Measurements from ENCODE around the gene GIT1. TPM values are rescaled to one million over a fixed set of nuclear protein-coding genes. Genes with fewer than 3 reads are reported as not detected.

GIT1 gene
- total and polyA plus RNA-seq, 9 of the 15 experiments (the other 6 are each of a cell fraction or from before 2014, with no cell fraction given) = 0.35 to 35.3 (median 17.1) TPM

DNA sequence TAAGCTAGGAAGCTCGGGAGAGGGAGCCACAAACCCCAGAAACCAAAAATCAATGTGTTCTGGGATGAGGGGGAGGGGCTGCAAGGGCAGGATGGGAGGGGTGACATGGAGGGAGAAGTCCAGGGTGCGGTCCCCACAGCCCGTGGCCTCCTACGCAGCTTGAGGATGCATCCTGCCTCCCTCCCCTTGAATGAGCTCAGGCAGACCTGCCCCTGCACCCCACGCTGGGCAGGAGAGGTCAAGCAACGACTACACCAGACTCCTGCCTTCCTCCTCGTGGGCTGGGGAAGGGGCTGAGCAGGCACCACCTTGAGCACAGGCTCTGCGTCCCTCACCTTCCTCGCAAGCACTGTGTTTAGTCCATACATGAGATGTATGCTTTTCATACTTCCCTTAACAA lies 7.4 kb upstream of the GIT1 start:
- 20% methylated on average over 8 of the region's 9 CpGs for WGBS (ENCODE audit: insufficient coverage, low coverage, missing lambda C conversion rate)
- Histone ChIP-seq H3K9me3 (replicated peaks; ENCODE audit: control insufficient read depth, insufficient read depth, low read depth, low read length) (no peaks in the 10 kb centered on the region), H4K20me1 (replicated peaks; ENCODE audit: control insufficient read depth, insufficient read depth, low read length) (peaks cover 12% of the 10 kb centered on the region), H3K4me1 (replicated peaks in 1 of 2; ENCODE audit: control insufficient read depth in 2 of 2, insufficient read depth in 2 of 2, low read length in 2 of 2) (peaks cover 20 to 54% of the 10 kb centered on the region in 2 experiments), H3K27ac (ENCODE audit: extremely low read depth, low read depth, low read length) (no peak overlapping the region), H3K4me2 (ENCODE audit: insufficient read depth, low read length) (no peak overlapping the region; the same call in 1 of the 2 replicates), H3K9ac (ENCODE audit: insufficient read depth in 1 of 2, low read depth in 2 of 2, low read length in 2 of 2) (peak overlapping the region in 1 of 2 experiments; percentile 78; a peak in 2 of 4 replicates), H3K27me3 (ENCODE audit: control insufficient read depth in 2 of 2, insufficient read depth in 2 of 2, low read length in 2 of 2) (no peaks in the 10 kb centered on the region), H3K9me1 (ENCODE audit: control insufficient read depth, insufficient read depth, low read length) (peaks cover 4% of the 10 kb centered on the region), H2AFZ (ENCODE audit: low read depth, low read length) (no peak overlapping the region), H3K36me3 (ENCODE audit: control insufficient read depth, insufficient read depth, low read length) (no peaks in the 10 kb centered on the region), H3K79me2 (ENCODE audit: control insufficient read depth, insufficient read depth, low read length) (peaks cover 6% of the 10 kb centered on the region; the same call in 2 of the 3 replicates), H3K4me3 (no peak overlapping the region)
- DNase-seq (ENCODE audit: extremely low read depth in 1 of 4, low spot score in 3 of 4) (peak; percentile 37 to 61 (median 52)), FAIRE-seq (no peak), ATAC-seq (peak; percentile 31; the same call in 2 of the 3 replicates)
- in situ Hi-C loops (cut with MboI) (no loop called here), intact Hi-C loops (cut with micrococcal nuclease) (no loop called here)
- ChIA-PET CTCF (ENCODE audit: low intra/inter-chr PET ratio) (no interaction called here), POLR2A (interaction anchor here (0.7 to 1.6 kb wide), 2 partner anchors 15 to 21 kb away, joined by 3 read pairs; no protein-coding TSS in a partner anchor)
- BruUV-seq (replicated peaks) = no TSS peak
- TF ChIP-seq BRD4 (IDR thresholded peaks at IDR 0.05) = no peak
- TF ChIP-seq, protein P1, sequence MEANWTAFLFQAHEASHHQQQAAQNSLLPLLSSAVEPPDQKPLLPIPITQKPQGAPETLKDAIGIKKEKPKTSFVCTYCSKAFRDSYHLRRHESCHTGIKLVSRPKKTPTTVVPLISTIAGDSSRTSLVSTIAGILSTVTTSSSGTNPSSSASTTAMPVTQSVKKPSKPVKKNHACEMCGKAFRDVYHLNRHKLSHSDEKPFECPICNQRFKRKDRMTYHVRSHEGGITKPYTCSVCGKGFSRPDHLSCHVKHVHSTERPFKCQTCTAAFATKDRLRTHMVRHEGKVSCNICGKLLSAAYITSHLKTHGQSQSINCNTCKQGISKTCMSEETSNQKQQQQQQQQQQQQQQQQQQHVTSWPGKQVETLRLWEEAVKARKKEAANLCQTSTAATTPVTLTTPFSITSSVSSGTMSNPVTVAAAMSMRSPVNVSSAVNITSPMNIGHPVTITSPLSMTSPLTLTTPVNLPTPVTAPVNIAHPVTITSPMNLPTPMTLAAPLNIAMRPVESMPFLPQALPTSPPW (CRISPR knock-in tag; IDR thresholded peaks at IDR 0.05) = peak; percentile 37; the same call in 1 of the 2 replicates
- TF ChIP-seq, protein P2, sequence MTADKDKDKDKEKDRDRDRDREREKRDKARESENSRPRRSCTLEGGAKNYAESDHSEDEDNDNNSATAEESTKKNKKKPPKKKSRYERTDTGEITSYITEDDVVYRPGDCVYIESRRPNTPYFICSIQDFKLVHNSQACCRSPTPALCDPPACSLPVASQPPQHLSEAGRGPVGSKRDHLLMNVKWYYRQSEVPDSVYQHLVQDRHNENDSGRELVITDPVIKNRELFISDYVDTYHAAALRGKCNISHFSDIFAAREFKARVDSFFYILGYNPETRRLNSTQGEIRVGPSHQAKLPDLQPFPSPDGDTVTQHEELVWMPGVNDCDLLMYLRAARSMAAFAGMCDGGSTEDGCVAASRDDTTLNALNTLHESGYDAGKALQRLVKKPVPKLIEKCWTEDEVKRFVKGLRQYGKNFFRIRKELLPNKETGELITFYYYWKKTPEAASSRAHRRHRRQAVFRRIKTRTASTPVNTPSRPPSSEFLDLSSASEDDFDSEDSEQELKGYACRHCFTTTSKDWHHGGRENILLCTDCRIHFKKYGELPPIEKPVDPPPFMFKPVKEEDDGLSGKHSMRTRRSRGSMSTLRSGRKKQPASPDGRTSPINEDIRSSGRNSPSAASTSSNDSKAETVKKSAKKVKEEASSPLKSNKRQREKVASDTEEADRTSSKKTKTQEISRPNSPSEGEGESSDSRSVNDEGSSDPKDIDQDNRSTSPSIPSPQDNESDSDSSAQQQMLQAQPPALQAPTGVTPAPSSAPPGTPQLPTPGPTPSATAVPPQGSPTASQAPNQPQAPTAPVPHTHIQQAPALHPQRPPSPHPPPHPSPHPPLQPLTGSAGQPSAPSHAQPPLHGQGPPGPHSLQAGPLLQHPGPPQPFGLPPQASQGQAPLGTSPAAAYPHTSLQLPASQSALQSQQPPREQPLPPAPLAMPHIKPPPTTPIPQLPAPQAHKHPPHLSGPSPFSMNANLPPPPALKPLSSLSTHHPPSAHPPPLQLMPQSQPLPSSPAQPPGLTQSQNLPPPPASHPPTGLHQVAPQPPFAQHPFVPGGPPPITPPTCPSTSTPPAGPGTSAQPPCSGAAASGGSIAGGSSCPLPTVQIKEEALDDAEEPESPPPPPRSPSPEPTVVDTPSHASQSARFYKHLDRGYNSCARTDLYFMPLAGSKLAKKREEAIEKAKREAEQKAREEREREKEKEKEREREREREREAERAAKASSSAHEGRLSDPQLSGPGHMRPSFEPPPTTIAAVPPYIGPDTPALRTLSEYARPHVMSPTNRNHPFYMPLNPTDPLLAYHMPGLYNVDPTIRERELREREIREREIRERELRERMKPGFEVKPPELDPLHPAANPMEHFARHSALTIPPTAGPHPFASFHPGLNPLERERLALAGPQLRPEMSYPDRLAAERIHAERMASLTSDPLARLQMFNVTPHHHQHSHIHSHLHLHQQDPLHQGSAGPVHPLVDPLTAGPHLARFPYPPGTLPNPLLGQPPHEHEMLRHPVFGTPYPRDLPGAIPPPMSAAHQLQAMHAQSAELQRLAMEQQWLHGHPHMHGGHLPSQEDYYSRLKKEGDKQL (CRISPR knock-in tag; IDR thresholded peaks at IDR 0.05; ENCODE audit: borderline replicate concordance) = no peak
- TF ChIP-seq, protein P3, sequence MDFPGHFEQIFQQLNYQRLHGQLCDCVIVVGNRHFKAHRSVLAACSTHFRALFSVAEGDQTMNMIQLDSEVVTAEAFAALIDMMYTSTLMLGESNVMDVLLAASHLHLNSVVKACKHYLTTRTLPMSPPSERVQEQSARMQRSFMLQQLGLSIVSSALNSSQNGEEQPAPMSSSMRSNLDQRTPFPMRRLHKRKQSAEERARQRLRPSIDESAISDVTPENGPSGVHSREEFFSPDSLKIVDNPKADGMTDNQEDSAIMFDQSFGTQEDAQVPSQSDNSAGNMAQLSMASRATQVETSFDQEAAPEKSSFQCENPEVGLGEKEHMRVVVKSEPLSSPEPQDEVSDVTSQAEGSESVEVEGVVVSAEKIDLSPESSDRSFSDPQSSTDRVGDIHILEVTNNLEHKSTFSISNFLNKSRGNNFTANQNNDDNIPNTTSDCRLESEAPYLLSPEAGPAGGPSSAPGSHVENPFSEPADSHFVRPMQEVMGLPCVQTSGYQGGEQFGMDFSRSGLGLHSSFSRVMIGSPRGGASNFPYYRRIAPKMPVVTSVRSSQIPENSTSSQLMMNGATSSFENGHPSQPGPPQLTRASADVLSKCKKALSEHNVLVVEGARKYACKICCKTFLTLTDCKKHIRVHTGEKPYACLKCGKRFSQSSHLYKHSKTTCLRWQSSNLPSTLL (IDR thresholded peaks at IDR 0.05) = no peak
- no peak for TF ChIP-seq BCOR (IDR thresholded peaks at IDR 0.05)
- no peak for TF ChIP-seq MYNN (IDR thresholded peaks at IDR 0.05)
- TF ChIP-seq MYNN (CRISPR knock-in tag; IDR thresholded peaks at IDR 0.05) = no peak
- no peak for TF ChIP-seq ZNF124 (CRISPR knock-in tag; IDR thresholded peaks at IDR 0.05)
- no peak for TF ChIP-seq SRSF7 (optimal IDR thresholded peaks at IDR 0.05; ENCODE audit: low read depth, low read length)
- TF ChIP-seq CCNT2 (IDR thresholded peaks at IDR 0.05; ENCODE audit: borderline replicate concordance, extremely low read depth, insufficient read length, low read depth, low read length) = no peak
- TF ChIP-seq PCBP2 (IDR thresholded peaks at IDR 0.05; ENCODE audit: low read depth, low read length, poor library complexity, severe bottlenecking) = no peak
- no peak for TF ChIP-seq NEUROD1 (IDR thresholded peaks at IDR 0.05; ENCODE audit: borderline replicate concordance, low read depth, low read length, partially characterized antibody)
- 0 out of 4 replicates have a peak, but pooled peaks of 1 of the 2 experiments have one; percentile 36 for TF ChIP-seq RCOR1 (IDR thresholded peaks at IDR 0.05; ENCODE audit: borderline replicate concordance in 1 of 2, low read depth in 2 of 2, low read length in 2 of 2)
- no peak for TF ChIP-seq MAFK (IDR thresholded peaks at IDR 0.05; ENCODE audit: low read length)

All from K562 (cell line).